ENCODE measurements around the gene APOL6. TPM values are rescaled to one million over a fixed set of nuclear protein-coding genes. Genes with fewer than 3 reads are reported as not detected.

The APOL6 gene
- polyA plus RNA-seq, 2 of the 4 experiments (the other 2 are of a cell fraction): 1.3 to 2.7 TPM

DNA sequence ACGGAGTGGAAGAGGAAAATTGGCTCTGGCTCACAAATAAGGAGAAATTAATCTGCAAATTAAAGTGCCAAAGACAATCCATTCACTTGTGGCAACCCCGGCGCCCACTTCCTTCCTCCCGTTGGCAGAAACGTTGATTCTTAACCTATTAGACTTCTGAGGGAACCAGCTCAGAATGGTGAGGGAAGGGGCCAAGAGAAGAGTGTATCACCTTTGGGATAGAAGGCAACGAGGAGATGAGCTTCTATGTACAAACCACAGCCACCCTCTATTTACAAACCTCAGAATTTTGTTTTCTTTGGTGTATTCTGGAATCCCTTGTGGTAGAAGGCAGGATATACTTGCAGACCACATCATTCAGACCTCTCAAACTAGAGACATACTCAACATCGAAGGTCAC lies 32.2 kb upstream of the APOL6 start:
- Histone ChIP-seq H3K27ac (no peak overlapping the region), H3K4me2 (no peak overlapping the region), H3K4me1 (peaks cover 7% of the 10 kb centered on the region; the same call in 2 of the 3 replicates), H3K4me3 (no peak overlapping the region), H3K9me3 (no peaks in the 10 kb centered on the region)
- TF ChIP-seq RARB (CRISPR knock-in tag; IDR thresholded peaks at IDR 0.05) (no peak), MYC (IDR thresholded peaks at IDR 0.05; ENCODE audit: borderline replicate concordance, low read length) (no peak), MAFK (IDR thresholded peaks at IDR 0.05; ENCODE audit: partially characterized antibody) (no peak), PHF8 (IDR thresholded peaks at IDR 0.05; ENCODE audit: borderline replicate concordance, low read depth) (no peak), GATA3 (IDR thresholded peaks at IDR 0.05; ENCODE audit: borderline replicate concordance) (no peak), HOXB13 (CRISPR knock-in tag; IDR thresholded peaks at IDR 0.05; ENCODE audit: low read depth) (no peak), CBX2 (IDR thresholded peaks at IDR 0.05; ENCODE audit: borderline replicate concordance, low read depth) (no peak), KDM1A (IDR thresholded peaks at IDR 0.05; ENCODE audit: low read depth) (no peak), POLR2AphosphoS2 (conservative IDR thresholded peaks at IDR 0.05; ENCODE audit: low read length) (no peak), NFE2L2 (conservative IDR thresholded peaks at IDR 0.05; ENCODE audit: low read length) (no peak), SREBF2 (IDR thresholded peaks at IDR 0.05) (no peak), JUN (IDR thresholded peaks at IDR 0.05) (no peak)
- TF ChIP-seq, protein P1, sequence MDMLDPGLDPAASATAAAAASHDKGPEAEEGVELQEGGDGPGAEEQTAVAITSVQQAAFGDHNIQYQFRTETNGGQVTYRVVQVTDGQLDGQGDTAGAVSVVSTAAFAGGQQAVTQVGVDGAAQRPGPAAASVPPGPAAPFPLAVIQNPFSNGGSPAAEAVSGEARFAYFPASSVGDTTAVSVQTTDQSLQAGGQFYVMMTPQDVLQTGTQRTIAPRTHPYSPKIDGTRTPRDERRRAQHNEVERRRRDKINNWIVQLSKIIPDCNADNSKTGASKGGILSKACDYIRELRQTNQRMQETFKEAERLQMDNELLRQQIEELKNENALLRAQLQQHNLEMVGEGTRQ (IDR thresholded peaks at IDR 0.05): no peak
- TF ChIP-seq, protein P2, sequence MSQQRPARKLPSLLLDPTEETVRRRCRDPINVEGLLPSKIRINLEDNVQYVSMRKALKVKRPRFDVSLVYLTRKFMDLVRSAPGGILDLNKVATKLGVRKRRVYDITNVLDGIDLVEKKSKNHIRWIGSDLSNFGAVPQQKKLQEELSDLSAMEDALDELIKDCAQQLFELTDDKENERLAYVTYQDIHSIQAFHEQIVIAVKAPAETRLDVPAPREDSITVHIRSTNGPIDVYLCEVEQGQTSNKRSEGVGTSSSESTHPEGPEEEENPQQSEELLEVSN (IDR thresholded peaks at IDR 0.05; ENCODE audit: borderline replicate concordance, low read depth): no peak
- TF ChIP-seq, protein P3, sequence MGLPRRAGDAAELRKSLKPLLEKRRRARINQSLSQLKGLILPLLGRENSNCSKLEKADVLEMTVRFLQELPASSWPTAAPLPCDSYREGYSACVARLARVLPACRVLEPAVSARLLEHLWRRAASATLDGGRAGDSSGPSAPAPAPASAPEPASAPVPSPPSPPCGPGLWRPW (IDR thresholded peaks at IDR 0.05): no peak
- TF ChIP-seq, protein P4, sequence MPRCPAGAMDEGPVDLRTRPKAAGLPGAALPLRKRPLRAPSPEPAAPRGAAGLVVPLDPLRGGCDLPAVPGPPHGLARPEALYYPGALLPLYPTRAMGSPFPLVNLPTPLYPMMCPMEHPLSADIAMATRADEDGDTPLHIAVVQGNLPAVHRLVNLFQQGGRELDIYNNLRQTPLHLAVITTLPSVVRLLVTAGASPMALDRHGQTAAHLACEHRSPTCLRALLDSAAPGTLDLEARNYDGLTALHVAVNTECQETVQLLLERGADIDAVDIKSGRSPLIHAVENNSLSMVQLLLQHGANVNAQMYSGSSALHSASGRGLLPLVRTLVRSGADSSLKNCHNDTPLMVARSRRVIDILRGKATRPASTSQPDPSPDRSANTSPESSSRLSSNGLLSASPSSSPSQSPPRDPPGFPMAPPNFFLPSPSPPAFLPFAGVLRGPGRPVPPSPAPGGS (IDR thresholded peaks at IDR 0.05): no peak
- ATAC-seq (no peak), FAIRE-seq (no peak), DNase-seq (ENCODE audit: low read depth in 1 of 2, low spot score in 1 of 2) (no peak)
- WGBS (ENCODE audit: missing lambda C conversion rate): 81% methylated on average over 7 of the region's 7 CpGs
- POLR2A ChIA-PET: no interaction called here
- CTCF ChIA-PET: interaction anchor here (1.2 to 2.9 kb wide), 3 partner anchors 11 to 33 kb away, joined by 4 to 12 read pairs (median 4); no protein-coding TSS in a partner anchor

DNA sequence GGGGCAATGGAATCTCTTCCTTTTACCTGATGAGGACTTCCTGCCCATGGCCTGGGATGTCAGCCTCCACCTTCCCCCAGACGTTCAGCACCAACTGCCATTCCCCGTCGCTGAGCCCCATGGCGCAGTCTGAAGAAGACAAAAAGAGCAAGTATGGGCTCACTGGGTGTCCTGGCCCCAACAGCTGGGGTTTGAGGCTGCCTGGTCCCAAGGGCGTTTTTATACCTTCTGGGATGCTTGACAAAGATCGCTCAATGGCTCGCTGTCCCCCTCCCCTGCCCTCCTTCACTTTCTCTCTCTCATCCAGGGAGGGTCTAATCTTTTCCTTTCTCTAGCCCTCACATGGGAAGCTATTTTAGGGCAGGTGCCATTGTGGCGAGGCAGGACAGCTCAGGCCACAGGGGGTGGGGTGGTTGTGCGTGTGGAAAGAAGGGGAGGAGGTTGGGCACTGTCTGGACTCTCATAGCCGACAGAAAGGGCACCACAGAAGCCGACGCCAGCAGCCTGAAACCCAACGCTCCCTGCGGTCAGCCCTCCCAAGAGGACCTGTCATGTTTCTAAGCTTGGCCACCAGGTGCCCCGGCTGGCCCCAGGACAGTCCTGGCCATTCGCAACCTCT lies 31.0 kb upstream of the APOL6 start, which contains the start of gene MB:
MB (minus strand) TSS at position 193 of the 619 bp plus-strand sequence; CDS start at position 121, 72 bp downstream.
- Histone ChIP-seq H3K4me1 (peaks cover 19% of the 10 kb centered on the region), H3K4me3 (no peak within 1 kb of the TSS), H3K9me3 (no peaks in the 10 kb centered on the region), H3K27ac (peak within 1 kb of the TSS in 1 of 2 experiments; percentile 18; a peak in 1 of 6 replicates), H3K4me2 (no peak within 1 kb of the TSS)
- ChIA-PET POLR2A (no interaction called here), CTCF (interaction anchor here (1.1 to 2.9 kb wide), 5 partner anchors 9 to 449 kb away, joined by 3 to 12 read pairs (median 4); no protein-coding TSS in a partner anchor)
- ATAC-seq (no peak), FAIRE-seq (no peak), DNase-seq (ENCODE audit: low read depth in 1 of 2, low spot score in 1 of 2) (no peak)
- TF ChIP-seq SREBF2 (IDR thresholded peaks at IDR 0.05): no peak
- 83% methylated on average over 11 of the region's 16 CpGs for WGBS (ENCODE audit: missing lambda C conversion rate)

DNA sequence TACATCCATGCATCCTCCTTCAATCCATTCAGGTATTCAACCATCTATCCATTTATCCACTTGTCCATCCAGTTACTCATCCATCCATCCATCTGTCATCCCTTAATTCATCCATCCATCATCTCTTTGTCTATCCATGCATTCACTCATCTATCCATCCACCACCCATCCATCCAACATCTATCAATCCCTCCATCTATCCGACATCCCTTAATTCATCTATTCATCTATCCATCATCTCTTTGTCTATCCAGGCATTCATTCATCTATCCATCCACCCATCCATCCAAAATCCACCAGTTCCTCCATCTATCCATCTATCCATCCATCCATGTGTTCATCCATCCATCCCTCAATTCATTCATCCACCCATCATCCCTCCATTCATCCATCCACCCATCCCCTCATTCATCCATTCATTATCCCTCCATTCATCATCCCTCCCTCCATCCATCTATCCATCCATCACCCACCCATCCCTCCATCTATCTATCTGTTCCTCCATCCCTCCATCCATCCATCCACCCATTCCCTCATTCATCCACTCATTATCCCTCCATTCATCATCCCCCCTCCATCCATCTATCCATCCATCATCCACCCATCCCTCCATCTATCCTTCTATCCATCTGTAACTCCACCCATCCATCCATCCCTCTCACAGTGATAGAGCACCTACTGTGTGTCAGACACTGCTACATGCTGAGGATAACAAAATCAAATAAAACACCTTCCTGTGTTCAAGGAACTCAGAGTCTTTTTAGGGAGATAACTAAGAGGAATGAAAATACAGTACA lies 29.6 kb upstream of the APOL6 start:
- 90% methylated on average over 1 of the region's 1 CpG for WGBS (ENCODE audit: missing lambda C conversion rate)
- FAIRE-seq: no peak
- CTCF ChIA-PET: interaction anchor here (0.6 to 4.1 kb wide), 5 partner anchors 8 to 448 kb away, joined by 3 to 22 read pairs (median 4); no protein-coding TSS in a partner anchor
- ATAC-seq: no peak
- Histone ChIP-seq H3K4me2 (no peak overlapping the region), H3K9me3 (no peaks in the 10 kb centered on the region), H3K4me3 (no peak overlapping the region), H3K4me1 (peaks cover 32% of the 10 kb centered on the region), H3K27ac (no peak overlapping the region)
- POLR2A ChIA-PET: no interaction called here
- DNase-seq (ENCODE audit: low read depth in 1 of 2, low spot score in 1 of 2): no peak
- TF ChIP-seq, protein P5, sequence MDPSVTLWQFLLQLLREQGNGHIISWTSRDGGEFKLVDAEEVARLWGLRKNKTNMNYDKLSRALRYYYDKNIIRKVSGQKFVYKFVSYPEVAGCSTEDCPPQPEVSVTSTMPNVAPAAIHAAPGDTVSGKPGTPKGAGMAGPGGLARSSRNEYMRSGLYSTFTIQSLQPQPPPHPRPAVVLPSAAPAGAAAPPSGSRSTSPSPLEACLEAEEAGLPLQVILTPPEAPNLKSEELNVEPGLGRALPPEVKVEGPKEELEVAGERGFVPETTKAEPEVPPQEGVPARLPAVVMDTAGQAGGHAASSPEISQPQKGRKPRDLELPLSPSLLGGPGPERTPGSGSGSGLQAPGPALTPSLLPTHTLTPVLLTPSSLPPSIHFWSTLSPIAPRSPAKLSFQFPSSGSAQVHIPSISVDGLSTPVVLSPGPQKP (IDR thresholded peaks at IDR 0.05; ENCODE audit: low read depth, low read length): no peak
- TF ChIP-seq, protein P6, sequence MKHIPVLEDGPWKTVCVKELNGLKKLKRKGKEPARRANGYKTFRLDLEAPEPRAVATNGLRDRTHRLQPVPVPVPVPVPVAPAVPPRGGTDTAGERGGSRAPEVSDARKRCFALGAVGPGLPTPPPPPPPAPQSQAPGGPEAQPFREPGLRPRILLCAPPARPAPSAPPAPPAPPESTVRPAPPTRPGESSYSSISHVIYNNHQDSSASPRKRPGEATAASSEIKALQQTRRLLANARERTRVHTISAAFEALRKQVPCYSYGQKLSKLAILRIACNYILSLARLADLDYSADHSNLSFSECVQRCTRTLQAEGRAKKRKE (CRISPR knock-in tag; IDR thresholded peaks at IDR 0.05; ENCODE audit: low read depth): no peak
- TF ChIP-seq, protein P7, sequence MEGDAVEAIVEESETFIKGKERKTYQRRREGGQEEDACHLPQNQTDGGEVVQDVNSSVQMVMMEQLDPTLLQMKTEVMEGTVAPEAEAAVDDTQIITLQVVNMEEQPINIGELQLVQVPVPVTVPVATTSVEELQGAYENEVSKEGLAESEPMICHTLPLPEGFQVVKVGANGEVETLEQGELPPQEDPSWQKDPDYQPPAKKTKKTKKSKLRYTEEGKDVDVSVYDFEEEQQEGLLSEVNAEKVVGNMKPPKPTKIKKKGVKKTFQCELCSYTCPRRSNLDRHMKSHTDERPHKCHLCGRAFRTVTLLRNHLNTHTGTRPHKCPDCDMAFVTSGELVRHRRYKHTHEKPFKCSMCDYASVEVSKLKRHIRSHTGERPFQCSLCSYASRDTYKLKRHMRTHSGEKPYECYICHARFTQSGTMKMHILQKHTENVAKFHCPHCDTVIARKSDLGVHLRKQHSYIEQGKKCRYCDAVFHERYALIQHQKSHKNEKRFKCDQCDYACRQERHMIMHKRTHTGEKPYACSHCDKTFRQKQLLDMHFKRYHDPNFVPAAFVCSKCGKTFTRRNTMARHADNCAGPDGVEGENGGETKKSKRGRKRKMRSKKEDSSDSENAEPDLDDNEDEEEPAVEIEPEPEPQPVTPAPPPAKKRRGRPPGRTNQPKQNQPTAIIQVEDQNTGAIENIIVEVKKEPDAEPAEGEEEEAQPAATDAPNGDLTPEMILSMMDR (IDR thresholded peaks at IDR 0.05): no peak
- no peak for TF ChIP-seq EHMT2 (IDR thresholded peaks at IDR 0.05; ENCODE audit: low read depth)
- no peak for TF ChIP-seq CHD2 (IDR thresholded peaks at IDR 0.05; ENCODE audit: low read length, partially characterized antibody)
- TF ChIP-seq CBX8 (IDR thresholded peaks at IDR 0.05): no peak
- no peak for TF ChIP-seq MYC (IDR thresholded peaks at IDR 0.05; ENCODE audit: borderline replicate concordance, low read length)
- TF ChIP-seq, protein P2 (IDR thresholded peaks at IDR 0.05; ENCODE audit: borderline replicate concordance, low read depth): no peak
- no peak for TF ChIP-seq BHLHE40 (IDR thresholded peaks at IDR 0.05; ENCODE audit: low read depth, low read length)
